Stimulated activated CD8-positive, alpha-beta memory T cell treated with anti-CD3 and anti-CD28 coated beads, Interleukin-2, amount 100 ng/mL, for 48 hours (primary cell): ENCODE measurements around the gene WSCD2.

Experiments
- DNase-seq, 2 donors: peaks; one replicate each; pipeline ENCODE4 v3.0.0-alpha.2; 2020; ENCODE audit warnings: low read depth in 2 of 2

The WSCD2 gene

GRCh38 chr12:108128221-108129016, 669 bp upstream of the WSCD2 start:
- DNase-seq = no peak

- DNase-seq = no peak
Measured at GRCh38 chr12:108131035-108131434, 1.9 kb downstream of the WSCD2 start.

GRCh38 chr12:108131657-108132126, 2.6 kb downstream of the WSCD2 start:
- DNase-seq = no peak

GRCh38 chr12:108133482-108133881, 4.4 kb downstream of the WSCD2 start:
- DNase-seq = no peak

- DNase-seq = no peak
Measured at GRCh38 chr12:108134744-108135143, 5.7 kb downstream of the WSCD2 start.

- no peak for DNase-seq
Measured at GRCh38 chr12:108135627-108136026, 6.5 kb downstream of the WSCD2 start.

GRCh38 chr12:108136697-108137096, 7.6 kb downstream of the WSCD2 start:
- no peak for DNase-seq

- no peak for DNase-seq
Measured at GRCh38 chr12:108139454-108139853, 10.4 kb downstream of the WSCD2 start.

- no peak for DNase-seq
Measured at GRCh38 chr12:108140501-108140900, 11.4 kb downstream of the WSCD2 start.

- no peak for DNase-seq
Measured at GRCh38 chr12:108141600-108142130, 12.6 kb downstream of the WSCD2 start.

- DNase-seq = no peak
Measured at GRCh38 chr12:108143144-108143543, 14.1 kb downstream of the WSCD2 start.

- DNase-seq = no peak
Measured at GRCh38 chr12:108144080-108144479, 15.0 kb downstream of the WSCD2 start.

GRCh38 chr12:108145011-108145410, 15.9 kb downstream of the WSCD2 start:
- DNase-seq = no peak

GRCh38 chr12:108146035-108146893, 17.2 kb downstream of the WSCD2 start:
- DNase-seq = no peak

- DNase-seq = no peak
Measured at GRCh38 chr12:108147279-108147678, 18.2 kb downstream of the WSCD2 start.

GRCh38 chr12:108148521-108149074, 19.5 kb downstream of the WSCD2 start:
- DNase-seq = no peak

GRCh38 chr12:108150436-108150835, 21.3 kb downstream of the WSCD2 start:
- no peak for DNase-seq

GRCh38 chr12:108151533-108152169, 22.6 kb downstream of the WSCD2 start:
- DNase-seq = no peak

GRCh38 chr12:108152170-108152538, 23.1 kb downstream of the WSCD2 start:
- no peak for DNase-seq

GRCh38 chr12:108156717-108157116, 27.6 kb downstream of the WSCD2 start:
- DNase-seq = no peak

- DNase-seq = no peak
Measured at GRCh38 chr12:108157870-108158459, 28.9 kb downstream of the WSCD2 start.
